K562 (cell line): ENCODE data around the gene CSRNP2. TPM values are rescaled to one million over a fixed set of nuclear protein-coding genes. Genes with fewer than 3 reads are reported as not detected.

Experiments
- ATAC-seq: fragments of 200-7000 bp; cut with Tn5 transposase; 3 replicates; pipeline ENCODE4 v1.9.1; 2020; ENCODE audit warnings: moderate library complexity
- BruUV-seq: library from RNA; stranded (reverse); fragments of 400-500 nt; replicated peaks from 2 replicates; lab custom pipeline; 2021; lab: Mats Ljungman, UMichigan
- CTCF ChIA-PET: fragments of 300-600 bp; formaldehyde crosslinking; extraction: SDS; loops from one replicate; lab custom pipeline; 2021; ENCODE audit warnings: low intra/inter-chr PET ratio; lab: Yijun Ruan, JAX
- POLR2A ChIA-PET: fragments of 300-600, 350-650 bp; sonication (Branson Sonifier 250); formaldehyde crosslinking; extraction: SDS; loops from one replicate; lab custom pipeline; 2021; ENCODE audit warnings: antibody characterized with exemption, inconsistent platforms; lab: Yijun Ruan, JAX
- DNase-seq, 4 experiments: peaks; one replicate each; pipeline versions ENCODE4 v3.0.0 to v3.0.0-alpha.2; 2011 to 2018; ENCODE audit warnings: low spot score in 3 of 4, mixed read lengths in 3 of 4; ENCODE audit errors: extremely low read depth in 1 of 4
- FAIRE-seq: peaks from 2 replicates; lab custom pipeline; 2011; peaks lifted over from hg19 to GRCh38; lab: Jason Lieb, UNC
- H2AFZ ChIP-seq: 2 replicates; pipeline ENCODE4 v1.6.0; 2011; ENCODE audit warnings: low read depth, low read length, control low read depth, inconsistent platforms
- H3K27ac ChIP-seq: fragments of 200-600 bp; 3 replicates; pipeline ENCODE4 v1.8.0; 2011; ENCODE audit warnings: low read depth, mild to moderate bottlenecking, control low read depth, inconsistent platforms, low read length, moderate library complexity, mixed read lengths; ENCODE audit errors: extremely low read depth
- H3K27me3 ChIP-seq, 2 experiments: fragments of 300-600 bp in 1 of 2; 2 replicates in 1 of 2; 3 replicates in 1 of 2; pipeline versions ENCODE4 v1.6.0 to v1.8.0; 2011; ENCODE audit warnings: inconsistent platforms in 2 of 2, low read length in 2 of 2, mild to moderate bottlenecking in 1 of 2, mixed read lengths in 1 of 2, moderate library complexity in 1 of 2; ENCODE audit not compliant: control insufficient read depth in 2 of 2, insufficient read depth in 2 of 2
- H3K36me3 ChIP-seq: fragments of 300-600 bp; 3 replicates; pipeline ENCODE4 v1.8.0; 2011; ENCODE audit warnings: mild to moderate bottlenecking, low read length, inconsistent platforms; ENCODE audit not compliant: control insufficient read depth, insufficient read depth
- H3K4me1 ChIP-seq, 2 experiments: fragments of 200-600 bp in 1 of 2; replicated peaks in 1 of 2; 2 replicates in 1 of 2; 3 replicates in 1 of 2; pipeline versions ENCODE4 v1.5.1 to v1.8.0; 2011; ENCODE audit warnings: inconsistent platforms in 2 of 2, low read length in 2 of 2, mild to moderate bottlenecking in 1 of 2, mixed read lengths in 1 of 2, moderate library complexity in 1 of 2; ENCODE audit not compliant: control insufficient read depth in 2 of 2, insufficient read depth in 2 of 2
- H3K4me2 ChIP-seq: 2 replicates; pipeline ENCODE4 v1.6.1; 2011; ENCODE audit warnings: low read length, control low read depth, inconsistent platforms, mixed read lengths; ENCODE audit not compliant: insufficient read depth
- H3K4me3 ChIP-seq: fragments of 200-600 bp; sonication (generic), shearing (Covaris generic); 2 replicates; pipeline ENCODE4 v1.5.1; 2016; ENCODE audit warnings: control low read depth, inconsistent platforms
- H3K79me2 ChIP-seq: fragments of 200-600 bp; 3 replicates; pipeline ENCODE4 v1.8.0; 2011; ENCODE audit warnings: low read length, inconsistent platforms; ENCODE audit not compliant: control insufficient read depth, insufficient read depth
- H3K9ac ChIP-seq, 2 experiments: 2 replicates each; pipeline versions ENCODE4 v1.6.0 to v1.6.1; 2011; ENCODE audit warnings: low read depth in 2 of 2, low read length in 2 of 2, control low read depth in 1 of 2, inconsistent platforms in 1 of 2, mild to moderate bottlenecking in 1 of 2, mixed read lengths in 1 of 2; ENCODE audit not compliant: insufficient read depth in 1 of 2
- H3K9me1 ChIP-seq: one replicate; pipeline ENCODE4 v1.6.0; 2011; ENCODE audit warnings: inconsistent platforms, mild to moderate bottlenecking, low read length, moderate library complexity; ENCODE audit not compliant: control insufficient read depth, insufficient read depth
- H3K9me3 ChIP-seq: replicated peaks from 2 replicates; pipeline ENCODE4 v1.5.1; 2011; ENCODE audit warnings: low read depth, low read length, inconsistent platforms; ENCODE audit not compliant: control insufficient read depth, insufficient read depth
- H4K20me1 ChIP-seq: replicated peaks from 2 replicates; pipeline ENCODE4 v1.6.1; 2011; ENCODE audit warnings: low read length, inconsistent platforms, mixed read lengths; ENCODE audit not compliant: control insufficient read depth, insufficient read depth
- ATF2 ChIP-seq: sonication (generic); formaldehyde crosslinking; IDR thresholded peaks from 2 replicates; pipeline ENCODE4 v1.8.1; 2022; ENCODE audit warnings: missing genetic modification reagents
- ATF7 ChIP-seq: fragments of 450-650 bp; IDR thresholded peaks from 2 replicates; pipeline ENCODE4 v1.7.1; 2014; ENCODE audit warnings: mild to moderate bottlenecking, moderate library complexity
- DNMT1 ChIP-seq: fragments of 450-650 bp; IDR thresholded peaks from 2 replicates; pipeline ENCODE4 v1.6.1; 2016; ENCODE audit warnings: antibody characterized with exemption, mild to moderate bottlenecking
- FOXJ3 ChIP-seq: sonication (generic); formaldehyde crosslinking; IDR thresholded peaks from 2 replicates; pipeline ENCODE4 v1.4.0; 2020; ENCODE audit warnings: mild to moderate bottlenecking, missing genetic modification reagents
- HMG20B ChIP-seq: fragments of 250-450 bp; sonication (Bioruptor Pico); IDR thresholded peaks from 2 replicates; pipeline ENCODE4 v1.5.0; 2021; ENCODE audit warnings: mild to moderate bottlenecking
- KDM1A ChIP-seq, 2 experiments: fragments of 450-650 bp; IDR thresholded peaks; 2 replicates each; pipeline ENCODE4 v1.6.1; 2016; ENCODE audit warnings: mild to moderate bottlenecking in 2 of 2
- NCOR1 ChIP-seq: fragments of 450-650 bp; IDR thresholded peaks from 2 replicates; pipeline ENCODE4 v1.6.1; 2016; ENCODE audit warnings: mild to moderate bottlenecking, moderate library complexity
- NFIC ChIP-seq: fragments of 450-650 bp; IDR thresholded peaks from 2 replicates; pipeline ENCODE4 v1.6.1; 2017; ENCODE audit warnings: mild to moderate bottlenecking, inconsistent platforms
- NR0B1 ChIP-seq: fragments of 450-650 bp; IDR thresholded peaks from one replicate; pipeline ENCODE4 v1.6.1; 2018; ENCODE audit warnings: mild to moderate bottlenecking, moderate library complexity; ENCODE audit not compliant: partially characterized antibody
- NRF1 ChIP-seq, 2 experiments: fragments of 450-650 bp; IDR thresholded peaks in 1 of 2; conservative IDR thresholded peaks in 1 of 2; 2 replicates each; pipeline ENCODE4 v1.6.1; 2014; ENCODE audit warnings: mild to moderate bottlenecking in 2 of 2
- SAP30 ChIP-seq: fragments of 200-600 bp; sonication (generic); IDR thresholded peaks from 2 replicates; pipeline ENCODE4 v1.6.1; 2012; ENCODE audit warnings: borderline replicate concordance, low read depth, mild to moderate bottlenecking, moderate library complexity, low read length, control low read depth, inconsistent platforms; ENCODE audit not compliant: insufficient read depth, poor library complexity, severe bottlenecking
- SNAPC5 ChIP-seq: fragments of 250-450 bp; sonication (Bioruptor Pico); IDR thresholded peaks from 2 replicates; pipeline ENCODE4 v1.8.0; 2021; ENCODE audit warnings: moderate library complexity, mild to moderate bottlenecking, inconsistent platforms
- TEAD2 ChIP-seq: fragments of 450-650 bp; IDR thresholded peaks from 2 replicates; pipeline ENCODE4 v1.6.1; 2016; ENCODE audit warnings: missing genetic modification characterization, control low read depth, missing compliant biosample characterization
- TFAP4 ChIP-seq: sonication (generic); formaldehyde crosslinking; IDR thresholded peaks from 2 replicates; pipeline ENCODE4 v1.8.0; 2022; ENCODE audit warnings: missing genetic modification reagents, mild to moderate bottlenecking, moderate library complexity, borderline replicate concordance
- ZFPM2 ChIP-seq: fragments of 250-450 bp; sonication (Bioruptor Pico); IDR thresholded peaks from 2 replicates; pipeline ENCODE4 v1.5.1; 2022; ENCODE audit warnings: mild to moderate bottlenecking
- ZNF277 ChIP-seq: fragments of 250-450 bp; sonication (Bioruptor Pico); IDR thresholded peaks from 2 replicates; pipeline ENCODE4 v1.8.0; 2022; ENCODE audit warnings: inconsistent platforms, mild to moderate bottlenecking, moderate library complexity, borderline replicate concordance
- ZNF717 ChIP-seq: fragments of 250-450 bp; sonication (Bioruptor Pico); IDR thresholded peaks from 2 replicates; pipeline ENCODE4 v1.5.0; 2021
- ZNF785 ChIP-seq: fragments of 250-450 bp; sonication (Bioruptor Pico); IDR thresholded peaks from 2 replicates; pipeline ENCODE4 v1.4.0; 2020; ENCODE audit warnings: mild to moderate bottlenecking
- ZSCAN29 ChIP-seq: fragments of 450-650 bp; IDR thresholded peaks from 2 replicates; pipeline ENCODE4 v1.6.1; 2017
- in situ Hi-C: fragments of 300-500 bp; cut with MboI; formaldehyde crosslinking; loops from 4 replicates; pipeline ENCODE4 v1.15.0; 2018; ENCODE audit warnings: inconsistent platforms, mixed read lengths
- intact Hi-C: fragments of 100-400 bp; cut with micrococcal nuclease; formaldehyde crosslinking; loops from 2 replicates; pipeline ENCODE4 v1.14.2; 2022
- polyA plus RNA-seq, 8 experiments: library from polyadenylated mRNA; depleted of rRNA in 4 of 8; stranded (reverse) in 5 of 8; unstranded in 3 of 8; fragments of >200 nt; fragmentation: Nextera tagmentation in 2 of 8; fragmentation: Illumina TruSeq in 1 of 8; extraction: Ambion mirVana in 2 of 8; extraction: Trizol in 1 of 8; gene quantifications; 2 replicates each; pipeline versions ENCODE4 v1.2.1 to v1.2.3, GENCODE V29; 2011 to 2014; ENCODE audit warnings: inconsistent platforms in 1 of 8, missing spikeins in 1 of 8
- total RNA-seq, 7 experiments: library from RNA; depleted of rRNA in 6 of 7; stranded (reverse); fragments of >200 nt in 6 of 7; fragmentation: Illumina TruSeq in 2 of 7; extraction: Trizol in 2 of 7; gene quantifications; 2 replicates each; pipeline versions ENCODE4 v1.2.1 to v1.2.3, GENCODE V29; 2011 to 2021; ENCODE audit warnings: low replicate concordance in 1 of 7

CSRNP2 gene
- total and polyA plus RNA-seq, 9 of the 15 experiments (the other 6 are each of a cell fraction or from before 2014, with no cell fraction given): 1.6 to 13.9 (median 5.9) TPM

- TF ChIP-seq ZFPM2 (CRISPR knock-in tag): no peak
These were observed 41.1 kb upstream of the CSRNP2 start (continued) for GRCh38 chr12:51124504-51124903.

- H3K4me3 ChIP-seq: no peak overlapping the region
- no peaks in the 10 kb centered on the region for H3K27me3 ChIP-seq
- no peaks in the 10 kb centered on the region; the same call in 1 of the 2 replicates for H4K20me1 ChIP-seq
- H3K9me1 ChIP-seq: no peaks in the 10 kb centered on the region
- H3K27ac ChIP-seq: no peak overlapping the region
- no peak for ATAC-seq
- BruUV-seq: no TSS peak
- no peak overlapping the region for H3K9ac ChIP-seq
- H3K36me3 ChIP-seq: peaks cover 23% of the 10 kb centered on the region; the same call in 2 of the 3 replicates
- H3K4me1 ChIP-seq: peaks cover 0 to 3% of the 10 kb centered on the region in 2 experiments; a peak in 1 of 5 replicates
- H3K9me3 ChIP-seq: no peaks in the 10 kb centered on the region
- intact Hi-C loops: no loop called here
- ChIA-PET POLR2A (no interaction called here), CTCF (no interaction called here)
- no peak for DNase-seq
- H3K4me2 ChIP-seq: no peak overlapping the region
- no peak for FAIRE-seq
- H2AFZ ChIP-seq: no peak overlapping the region
- in situ Hi-C loops: no loop called here
- H3K79me2 ChIP-seq: no peaks in the 10 kb centered on the region
- TF ChIP-seq ZNF717 (CRISPR knock-in tag) (no peak), ZNF785 (no peak), NCOR1 (no peak), ZSCAN29 (no peak), ATF7 (no peak), KDM1A (IDR thresholded peaks at IDR 0.05) (no peak), NR0B1 (no peak), DNMT1 (no peak), TEAD2 (tag) (no peak), HMG20B (CRISPR knock-in tag) (no peak), FOXJ3 (CRISPR knock-in tag) (no peak), SAP30 (no peak), NFIC (no peak), SNAPC5 (CRISPR knock-in tag) (no peak), ZNF277 (CRISPR knock-in tag) (no peak), ATF2 (CRISPR knock-in tag) (no peak), TFAP4 (CRISPR knock-in tag) (no peak), NRF1 (conservative IDR thresholded peaks at IDR 0.05 in 1 of 2, IDR thresholded peaks at IDR 0.05 in 1 of 2) (no peak)
These were observed 39.4 kb upstream of the CSRNP2 start for GRCh38 chr12:51122844-51123243.
